Esophagus muscularis mucosa (tissue), 4 donors: ENCODE data around the gene LRFN2. TPM values are rescaled to one million over a fixed set of nuclear protein-coding genes. Genes with fewer than 3 reads are reported as not detected.

Experiments used
- DNase-seq: peaks from one replicate; pipeline ENCODE4 v3.0.0-alpha.2; 2017; ENCODE audit errors: extremely low spot score
- H3K27ac ChIP-seq, 4 donors: fragments of 200-600 bp; sonication (generic); replicated peaks in 1 of 4; 1 replicate in 3 of 4; 2 replicates in 1 of 4; pipeline ENCODE4 v1.5.1; 2016 to 2019; ENCODE audit warnings: mild to moderate bottlenecking in 1 of 4
- H3K27me3 ChIP-seq, 4 donors: fragments of 200-600 bp; sonication (generic); one replicate each; pipeline versions ENCODE4 v1.5.1 to v1.6.0; 2016 to 2019
- H3K36me3 ChIP-seq, 4 donors: fragments of 200-600 bp; sonication (generic); one replicate each; pipeline ENCODE4 v1.5.1; 2016 to 2019
- H3K4me1 ChIP-seq, 4 donors: fragments of 200-600 bp; sonication (generic); one replicate each; pipeline ENCODE4 v1.5.1; 2016 to 2019
- H3K4me3 ChIP-seq, 4 donors: fragments of 200-600 bp; sonication (generic); 1 replicate in 2 of 4; 2 replicates in 2 of 4; pipeline ENCODE4 v1.5.1; 2016 to 2019; ENCODE audit warnings: mild to moderate bottlenecking in 4 of 4, moderate library complexity in 1 of 4
- H3K9me3 ChIP-seq, 4 donors: fragments of 200-600 bp; sonication (generic); 1 replicate in 3 of 4; 2 replicates in 1 of 4; pipeline ENCODE4 v1.5.1; 2016 to 2019
- EP300 ChIP-seq: sonication (generic); formaldehyde crosslinking; IDR thresholded peaks from one replicate; pipeline ENCODE4 v1.6.1; 2017; ENCODE audit warnings: antibody characterized with exemption
- POLR2A ChIP-seq: fragments of 450-650 bp; IDR thresholded peaks from one replicate; pipeline ENCODE4 v1.6.1; 2017; ENCODE audit warnings: antibody characterized with exemption, moderate library complexity, mild to moderate bottlenecking, low read depth
- POLR2AphosphoS5 ChIP-seq, 2 donors: sonication (generic); formaldehyde crosslinking; IDR thresholded peaks; one replicate each; pipeline ENCODE4 v1.6.1; 2017; ENCODE audit warnings: antibody characterized with exemption in 2 of 2
- WGBS: methylation state at CpG from one replicate; pipeline ENCODE4 v1.1.5; 2018; 5-methylcytosine and 5-hydroxymethylcytosine counted together
- intact Hi-C: fragments of 100-400 bp; cut with DNase I; formaldehyde crosslinking; loops from one replicate; pipeline ENCODE4 v1.15.1; 2023
- total RNA-seq, 4 donors: library from RNA; depleted of rRNA; stranded (reverse); fragments of >200 nt; gene quantifications; one replicate each; pipeline versions ENCODE4 v1.1.0 to v1.2.1, GENCODE V29; 2016
- TF ChIP-seq, protein P1 (sequence below), 3 experiments: fragments of 200-600 bp in 2 of 3; fragments of 450-650 bp in 1 of 3; sonication (generic) in 2 of 3; IDR thresholded peaks; one replicate each; pipeline ENCODE4 v1.5.1; 2017 to 2019; ENCODE audit warnings: antibody characterized with exemption in 3 of 3, mild to moderate bottlenecking in 2 of 3, moderate library complexity in 1 of 3

The LRFN2 gene
- total RNA-seq, 4 donors from 2014 or later, result 0.11 TPM; not detected in 3

DNA sequence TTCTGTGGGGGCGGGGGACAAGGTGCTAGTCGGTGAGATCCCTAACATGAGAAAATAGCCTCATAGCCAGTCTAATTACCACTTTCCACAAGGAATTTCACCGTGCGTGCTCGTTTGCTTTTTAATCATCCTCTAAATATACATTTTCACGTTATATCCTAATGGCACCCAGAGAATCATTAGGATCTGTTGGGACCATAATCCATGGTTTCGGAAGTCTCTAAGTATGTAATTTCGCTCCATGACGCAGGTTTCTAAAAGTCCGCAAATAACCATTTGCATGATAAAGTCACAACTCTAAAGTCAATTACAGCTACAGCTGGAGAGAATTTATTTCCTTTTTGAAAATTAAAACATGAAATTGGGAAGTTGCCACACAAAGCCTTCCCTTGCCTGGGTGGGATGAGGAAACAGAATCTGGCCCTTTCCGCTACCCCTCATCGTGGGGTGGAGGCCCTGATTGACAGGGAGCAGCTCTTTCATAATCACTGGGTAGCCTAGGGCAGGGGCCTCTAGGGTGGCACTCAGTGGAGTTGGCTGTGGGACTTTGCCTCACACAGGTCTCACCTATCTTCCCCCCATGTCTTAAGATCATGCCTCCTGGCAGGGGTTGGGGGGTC, 81.9 kb downstream of the LRFN2 start:
- no peak for DNase-seq
- H3K4me3 ChIP-seq, result no peak overlapping the region
- intact Hi-C loops, result no loop called here
- WGBS, result 94% methylated on average over 12 of the region's 12 CpGs
- H3K4me1 ChIP-seq, result no peaks in the 10 kb centered on the region
- TF ChIP-seq, protein P1, sequence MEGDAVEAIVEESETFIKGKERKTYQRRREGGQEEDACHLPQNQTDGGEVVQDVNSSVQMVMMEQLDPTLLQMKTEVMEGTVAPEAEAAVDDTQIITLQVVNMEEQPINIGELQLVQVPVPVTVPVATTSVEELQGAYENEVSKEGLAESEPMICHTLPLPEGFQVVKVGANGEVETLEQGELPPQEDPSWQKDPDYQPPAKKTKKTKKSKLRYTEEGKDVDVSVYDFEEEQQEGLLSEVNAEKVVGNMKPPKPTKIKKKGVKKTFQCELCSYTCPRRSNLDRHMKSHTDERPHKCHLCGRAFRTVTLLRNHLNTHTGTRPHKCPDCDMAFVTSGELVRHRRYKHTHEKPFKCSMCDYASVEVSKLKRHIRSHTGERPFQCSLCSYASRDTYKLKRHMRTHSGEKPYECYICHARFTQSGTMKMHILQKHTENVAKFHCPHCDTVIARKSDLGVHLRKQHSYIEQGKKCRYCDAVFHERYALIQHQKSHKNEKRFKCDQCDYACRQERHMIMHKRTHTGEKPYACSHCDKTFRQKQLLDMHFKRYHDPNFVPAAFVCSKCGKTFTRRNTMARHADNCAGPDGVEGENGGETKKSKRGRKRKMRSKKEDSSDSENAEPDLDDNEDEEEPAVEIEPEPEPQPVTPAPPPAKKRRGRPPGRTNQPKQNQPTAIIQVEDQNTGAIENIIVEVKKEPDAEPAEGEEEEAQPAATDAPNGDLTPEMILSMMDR (IDR thresholded peaks at IDR 0.05), result no peak
- TF ChIP-seq POLR2AphosphoS5 (IDR thresholded peaks at IDR 0.05), result no peak
- no peak for TF ChIP-seq POLR2A
- TF ChIP-seq EP300, result no peak
- no peaks in the 10 kb centered on the region for H3K36me3 ChIP-seq
- H3K9me3 ChIP-seq, result no peaks in the 10 kb centered on the region
- H3K27ac ChIP-seq, result no peak overlapping the region
- H3K27me3 ChIP-seq, result no peaks in the 10 kb centered on the region

DNA sequence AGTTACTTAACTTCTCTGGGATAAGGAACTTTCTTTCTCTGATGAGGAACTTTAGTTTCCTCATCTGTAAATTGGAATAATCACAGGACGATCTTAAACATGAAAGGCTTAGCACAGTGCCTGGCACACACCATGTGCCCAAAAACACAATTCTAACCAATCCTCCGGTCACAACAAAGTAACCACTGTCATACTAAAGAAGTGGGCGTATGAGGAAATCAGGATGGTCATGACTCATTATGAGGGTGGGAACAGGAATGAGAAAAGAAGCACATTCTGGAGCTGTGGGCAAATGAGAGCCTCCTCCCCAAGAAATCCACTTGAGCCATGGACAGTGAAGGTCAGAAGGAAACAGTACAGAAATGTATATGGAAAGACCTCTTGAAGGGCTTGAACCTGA, 82.9 kb downstream of the LRFN2 start:
- H3K9me3 ChIP-seq, result no peaks in the 10 kb centered on the region
- DNase-seq, result no peak
- H3K27ac ChIP-seq, result no peak overlapping the region
- H3K36me3 ChIP-seq, result no peaks in the 10 kb centered on the region
- no peaks in the 10 kb centered on the region for H3K27me3 ChIP-seq
- TF ChIP-seq POLR2AphosphoS5 (IDR thresholded peaks at IDR 0.05) (no peak), EP300 (no peak), POLR2A (no peak)
- TF ChIP-seq, protein P1 (IDR thresholded peaks at IDR 0.05), result no peak
- intact Hi-C loops, result no loop called here
- H3K4me1 ChIP-seq, result no peaks in the 10 kb centered on the region
- 73% methylated on average over 3 of the region's 3 CpGs for WGBS
- no peak overlapping the region for H3K4me3 ChIP-seq

DNA sequence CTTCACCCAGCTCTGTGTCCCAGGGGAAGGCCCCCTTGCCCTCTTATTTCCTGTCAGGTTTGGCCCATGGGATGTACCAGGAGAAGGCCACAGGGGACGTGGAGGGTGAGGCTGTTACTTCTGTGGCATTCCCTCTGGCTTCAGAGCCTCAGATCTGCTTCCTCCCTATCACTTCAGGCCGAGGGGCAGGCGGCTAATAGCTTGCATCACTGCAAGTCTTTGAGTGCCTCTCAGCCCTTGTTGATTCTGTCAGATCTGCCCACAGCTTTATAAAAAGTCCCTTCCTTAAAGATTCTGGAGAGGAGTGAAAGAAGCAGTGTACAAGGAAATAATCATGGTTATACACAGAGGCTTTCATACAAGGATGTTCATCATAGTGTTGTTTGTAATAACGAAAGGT, 86.9 kb downstream of the LRFN2 start:
- TF ChIP-seq, protein P1 (IDR thresholded peaks at IDR 0.05), result no peak
- no peak for TF ChIP-seq POLR2AphosphoS5 (IDR thresholded peaks at IDR 0.05)
- TF ChIP-seq POLR2A, result no peak
- TF ChIP-seq EP300, result no peak
- Histone ChIP-seq H3K27me3 (no peaks in the 10 kb centered on the region), H3K4me3 (no peak overlapping the region), H3K36me3 (no peaks in the 10 kb centered on the region), H3K27ac (no peak overlapping the region), H3K9me3 (no peaks in the 10 kb centered on the region), H3K4me1 (no peaks in the 10 kb centered on the region)
- intact Hi-C loops, result no loop called here
- WGBS, result 77% methylated on average over 4 of the region's 4 CpGs
- no peak for DNase-seq

- intact Hi-C loops, result no loop called here
- Histone ChIP-seq H3K36me3 (no peaks in the 10 kb centered on the region), H3K4me1 (no peaks in the 10 kb centered on the region), H3K4me3 (no peak overlapping the region), H3K9me3 (no peaks in the 10 kb centered on the region), H3K27me3 (no peaks in the 10 kb centered on the region), H3K27ac (no peak overlapping the region)
- 52% methylated on average over 8 of the region's 8 CpGs for WGBS
- no peak for DNase-seq
- TF ChIP-seq EP300 (no peak), POLR2A (no peak), POLR2AphosphoS5 (IDR thresholded peaks at IDR 0.05) (no peak)
- TF ChIP-seq, protein P1 (IDR thresholded peaks at IDR 0.05), result no peak
These were observed 87.9 kb downstream of the LRFN2 start for GRCh38 chr6:40499215-40499614.

DNA sequence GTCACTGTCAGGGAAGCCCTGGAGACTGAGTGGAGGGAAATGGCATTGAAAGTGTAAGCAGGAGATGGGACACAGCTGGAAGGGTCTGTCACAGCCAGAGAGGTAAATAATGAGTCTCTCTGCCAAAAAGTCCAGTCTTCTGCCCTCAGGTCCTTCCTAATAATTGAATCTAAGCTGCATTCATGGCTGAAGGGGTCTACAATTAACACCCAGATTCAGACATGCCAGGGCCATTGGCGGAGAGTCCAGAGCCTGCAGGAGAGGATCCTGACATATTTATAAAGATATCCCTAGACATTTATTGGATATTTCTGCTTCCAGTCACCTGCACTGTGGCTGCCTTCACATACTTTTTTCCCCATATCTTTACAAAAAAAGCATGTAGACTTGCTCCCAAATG, 89.0 kb downstream of the LRFN2 start:
- H3K27me3 ChIP-seq, result no peaks in the 10 kb centered on the region
- H3K4me1 ChIP-seq, result no peaks in the 10 kb centered on the region
- H3K9me3 ChIP-seq, result no peaks in the 10 kb centered on the region
- H3K27ac ChIP-seq, result no peak overlapping the region
- TF ChIP-seq EP300 (no peak), POLR2A (no peak), POLR2AphosphoS5 (IDR thresholded peaks at IDR 0.05) (no peak)
- TF ChIP-seq, protein P1 (IDR thresholded peaks at IDR 0.05), result no peak
- no peak for DNase-seq
- intact Hi-C loops, result no loop called here
- H3K36me3 ChIP-seq, result no peaks in the 10 kb centered on the region
- 86% methylated on average over 1 of the region's 1 CpG for WGBS
- no peak overlapping the region for H3K4me3 ChIP-seq
